ENCODE measurements around the gene CLSTN3. TPM values are rescaled to one million over a fixed set of nuclear protein-coding genes. Genes with fewer than 3 reads are reported as not detected.

CLSTN3 gene
- polyA plus RNA-seq, 1 of the 3 experiments (the other 2 are of a cell fraction), result 12.7 TPM

- peaks cover 63 to 83% of the 10 kb centered on the region in 2 experiments for H3K36me3 ChIP-seq (replicated peaks in 1 of 2; ENCODE audit: control insufficient read depth in 1 of 2, insufficient read depth in 2 of 2, low read length in 1 of 2)
- H4K20me1 ChIP-seq (ENCODE audit: insufficient read depth), result no peaks in the 10 kb centered on the region
- CTCF ChIA-PET, result interaction anchor here (1.5 to 2.1 kb wide), 4 partner anchors 11 to 431 kb away, joined by 4 to 8 read pairs (median 4); no protein-coding TSS in a partner anchor
- H3K9me2 ChIP-seq, result no peaks in the 10 kb centered on the region
- no peaks in the 10 kb centered on the region for H3K4me1 ChIP-seq (ENCODE audit: control insufficient read depth in 1 of 2, insufficient read depth in 2 of 2, low read depth in 1 of 2, low read length in 1 of 2)
- no peaks in the 10 kb centered on the region for H3K79me2 ChIP-seq (ENCODE audit: insufficient read depth)
- H3K9ac ChIP-seq, result no peak overlapping the region
- no peaks in the 10 kb centered on the region for H3K27me3 ChIP-seq (ENCODE audit: insufficient read depth)
- POLR2A ChIA-PET, result no interaction called here
- H3K9me3 ChIP-seq, result 0 out of 2 replicates have a peak, but pooled peaks cover 4% of the 10 kb centered on the region
- H3K27ac ChIP-seq (ENCODE audit: low read depth in 2 of 2, low read length in 1 of 2), result no peak overlapping the region
- H2AFZ ChIP-seq (ENCODE audit: low read depth), result no peak overlapping the region
- H3K4me2 ChIP-seq, result no peak overlapping the region
- WGBS (ENCODE audit: low lambda C conversion rate), result 96% methylated on average over 5 of the region's 10 CpGs
- no peak overlapping the region for H3K4me3 ChIP-seq (ENCODE audit: low read depth in 2 of 2, low read length in 1 of 2)
- DNase-seq, result no peak
- no peak for TF ChIP-seq MAX (IDR thresholded peaks at IDR 0.05; ENCODE audit: low read depth)
- no peak for TF ChIP-seq JUND (IDR thresholded peaks at IDR 0.05)
- H3F3A ChIP-seq (replicated peaks; ENCODE audit: insufficient read depth), result no peaks in the 10 kb centered on the region
Observed at GRCh38 chr12:7207866-7208625, 77.9 kb downstream of the CLSTN3 start.

Small RNA genes lying within 50 kb of the gene (small RNA-seq; reads per million reads assigned to genes)
- 0 to 0.21 (median 0) reads per million in 7 experiments for gene RNU6-485P

Other genes with a start within 250 kb of the CLSTN3 start
- gene LRRC23, start 225.5 kb upstream of the CLSTN3 start, polyA plus RNA-seq (2012; rRNA removed), result 11.9 TPM in 2 replicates
- gene ENO2, start 215.8 kb upstream of the CLSTN3 start, polyA plus RNA-seq (2012; rRNA removed), result 50.6 and 56.9 TPM in 2 replicates
- 18.5 and 29.3 TPM in 2 replicates for gene ATN1, start 202.4 kb upstream of the CLSTN3 start, polyA plus RNA-seq (2012; rRNA removed)
- gene RNU7-1, start 186.6 kb upstream of the CLSTN3 start, polyA plus RNA-seq (2012; rRNA removed), result not detected in 2 replicates
- 560 and 659 TPM in 2 replicates for gene C12orf57, start 186.3 kb upstream of the CLSTN3 start, polyA plus RNA-seq (2012; rRNA removed)
- 0.12 and 0.18 TPM in 2 replicates for gene PTPN6, start 179.0 kb upstream of the CLSTN3 start, polyA plus RNA-seq (2012; rRNA removed)
- 386 and 447 TPM in 2 replicates for gene PHB2, start 159.7 kb upstream of the CLSTN3 start, polyA plus RNA-seq (2012; rRNA removed)
- 77.4 and 82.8 TPM in 2 replicates for gene EMG1, start 159.5 kb upstream of the CLSTN3 start, polyA plus RNA-seq (2012; rRNA removed)
- 23.8 and 29.2 TPM in 2 replicates for gene LPCAT3, start 111.9 kb upstream of the CLSTN3 start, polyA plus RNA-seq (2012; rRNA removed)
- 14.5 and 19.3 TPM in 2 replicates for gene C1S, start 69.7 kb upstream of the CLSTN3 start, polyA plus RNA-seq (2012; rRNA removed)
- 18.7 and 20.1 TPM in 2 replicates for gene C1R, start 37.9 kb upstream of the CLSTN3 start, polyA plus RNA-seq (2012; rRNA removed)
- gene C1RL, start 21.2 kb upstream of the CLSTN3 start, polyA plus RNA-seq (2012; rRNA removed), result 8.3 and 9.5 TPM in 2 replicates
- gene RBP5, start 1.5 kb upstream of the CLSTN3 start, polyA plus RNA-seq (2012; rRNA removed), result 0.06 and 0.12 TPM in 2 replicates
- gene PEX5, start 59.3 kb downstream of the CLSTN3 start, polyA plus RNA-seq (2012; rRNA removed), result 21.6 and 22.6 TPM in 2 replicates
- gene ACSM4, start 173.7 kb downstream of the CLSTN3 start, polyA plus RNA-seq (2012; rRNA removed), result not detected in 2 replicates

Data from SK-N-SH (cell line).